AG08396 (cell line): ENCODE results near the gene UQCRC1.
A peak's percentile ranks its signal among the peaks of the same experiment; 100 is the strongest.

Source experiments
- DNase-seq: peaks from one replicate; pipeline ENCODE4 v3.0.0; 2012; ENCODE audit warnings: low spot score, mixed read lengths

UQCRC1 gene

GRCh38 chr3:48633256-48633655 lies 23.8 kb upstream of the UQCRC1 start:
- DNase-seq: no peak

- no peak for DNase-seq
These were observed 22.3 kb upstream of the UQCRC1 start for GRCh38 chr3:48631516-48632448.

- DNase-seq: no peak
These were observed 21.4 kb upstream of the UQCRC1 start for GRCh38 chr3:48630833-48631232.

- no peak for DNase-seq
These were observed 21.0 kb upstream of the UQCRC1 start for GRCh38 chr3:48630407-48630806.

- DNase-seq: no peak
These were observed 20.4 kb upstream of the UQCRC1 start for GRCh38 chr3:48629894-48630293.

GRCh38 chr3:48628277-48629017 lies 19.0 kb upstream of the UQCRC1 start:
- no peak for DNase-seq

GRCh38 chr3:48625600-48625999 lies 16.2 kb upstream of the UQCRC1 start:
- no peak for DNase-seq

- DNase-seq: no peak
These were observed 15.3 kb upstream of the UQCRC1 start for GRCh38 chr3:48624767-48625166.

- DNase-seq: no peak
These were observed 14.6 kb upstream of the UQCRC1 start for GRCh38 chr3:48623851-48624547.

- no peak for DNase-seq
These were observed 12.0 kb upstream of the UQCRC1 start, which contains the start of gene TMEM89 for GRCh38 chr3:48621461-48621869. TMEM89 (minus strand) TSS chr3:48621769; CDS start chr3:48621756, 13 bp downstream.

- DNase-seq: no peak
These were observed 10.4 kb upstream of the UQCRC1 start for GRCh38 chr3:48619541-48620524.

GRCh38 chr3:48617559-48617958 lies 8.1 kb upstream of the UQCRC1 start:
- DNase-seq: no peak

- peak; percentile 66 for DNase-seq
These were observed 4.6 kb upstream of the UQCRC1 start for GRCh38 chr3:48614044-48614443.

GRCh38 chr3:48612309-48612708 lies 2.9 kb upstream of the UQCRC1 start:
- no peak for DNase-seq

GRCh38 chr3:48607519-48607918 lies 1.9 kb downstream of the UQCRC1 start:
- DNase-seq: no peak

GRCh38 chr3:48601622-48601994 lies 7.8 kb downstream of the UQCRC1 start:
- no peak for DNase-seq

GRCh38 chr3:48600711-48601621 lies 8.5 kb downstream of the UQCRC1 start:
- no peak for DNase-seq

- no peak for DNase-seq
These were observed 9.7 kb downstream of the UQCRC1 start for GRCh38 chr3:48599509-48600285.

- no peak for DNase-seq
These were observed 10.4 kb downstream of the UQCRC1 start for GRCh38 chr3:48599077-48599501.
